Upper lobe of left lung (tissue), 4 donors: ENCODE data around the gene PRMT2.

Source experiments
- CTCF ChIP-seq, 6 experiments: fragments of 450-650 bp in 4 of 6; fragments of 200-600 bp in 2 of 6; sonication (generic) in 2 of 6; IDR thresholded peaks; one replicate each; pipeline ENCODE4 v1.5.1; 2016 to 2019; ENCODE audit warnings: antibody characterized with exemption in 6 of 6
- EP300 ChIP-seq, 4 donors: sonication (generic); formaldehyde crosslinking; IDR thresholded peaks; one replicate each; pipeline ENCODE4 v1.5.1; 2017; ENCODE audit warnings: antibody characterized with exemption in 4 of 4, control low read depth in 2 of 4
- POLR2A ChIP-seq, 4 donors: fragments of 450-650 bp; IDR thresholded peaks; one replicate each; pipeline ENCODE4 v1.5.1; 2016 to 2017; ENCODE audit warnings: antibody characterized with exemption in 4 of 4, mild to moderate bottlenecking in 2 of 4
- POLR2AphosphoS5 ChIP-seq, 2 donors: sonication (generic); formaldehyde crosslinking; IDR thresholded peaks; one replicate each; pipeline ENCODE4 v1.5.1; 2017; ENCODE audit warnings: antibody characterized with exemption in 2 of 2

GRCh38 chr21:46646541-46647154 is 11.2 kb downstream of the PRMT2 start:
- TF ChIP-seq POLR2A (IDR thresholded peaks at IDR 0.05) (no peak), CTCF (IDR thresholded peaks at IDR 0.05) (no peak), EP300 (IDR thresholded peaks at IDR 0.05) (no peak), POLR2AphosphoS5 (IDR thresholded peaks at IDR 0.05) (no peak)
